ENCODE results near the gene ZSWIM1. TPM values are rescaled to one million over a fixed set of nuclear protein-coding genes. Genes with fewer than 3 reads are reported as not detected.

The ZSWIM1 gene
- total RNA-seq, 1 donor from 2014 or later, result 8.1 TPM

- no peak for ATAC-seq
- intact Hi-C loops (cut with DNase I), result no loop called here
- DNase-seq (ENCODE audit: low spot score), result no peak
Observed at GRCh38 chr20:45882469-45883099, 1.6 kb downstream of the ZSWIM1 start.

GRCh38 chr20:45883100-45883469, 2.1 kb downstream of the ZSWIM1 start:
- ATAC-seq (no peak), DNase-seq (ENCODE audit: low spot score) (no peak)
- intact Hi-C loops (cut with DNase I), result no loop called here

- no peak for DNase-seq (ENCODE audit: low spot score)
- intact Hi-C loops (cut with DNase I), result no loop called here
- no peak for ATAC-seq
Observed at GRCh38 chr20:45886590-45887345, 5.7 kb downstream of the ZSWIM1 start.

- intact Hi-C loops (cut with DNase I), result no loop called here
- ATAC-seq, result no peak
- no peak for DNase-seq (ENCODE audit: low spot score)
Observed at GRCh38 chr20:45887346-45887715, 6.3 kb downstream of the ZSWIM1 start, which contains the start of gene SPATA25. SPATA25 (minus strand) TSS chr20:45887622; CDS start chr20:45887590, 32 bp downstream.

GRCh38 chr20:45888681-45889080, 7.7 kb downstream of the ZSWIM1 start:
- DNase-seq (ENCODE audit: low spot score) (no peak), ATAC-seq (no peak)
- intact Hi-C loops (cut with DNase I), result no loop called here

- DNase-seq (ENCODE audit: low spot score), result peak; percentile 91
- ATAC-seq, result peak; percentile 90
- intact Hi-C loops (cut with DNase I), result loop anchor here (10.0 kb wide), 1 partner anchor 64 kb away; no protein-coding TSS in a partner anchor
Observed at GRCh38 chr20:45890077-45890984, 9.3 kb downstream of the ZSWIM1 start.

- intact Hi-C loops (cut with DNase I), result loop anchor here (10.0 kb wide), 1 partner anchor 64 kb away; no protein-coding TSS in a partner anchor
- ATAC-seq (peak; percentile 93), DNase-seq (ENCODE audit: low spot score) (peak; percentile 97)
Observed at GRCh38 chr20:45890985-45891983, 10.3 kb downstream of the ZSWIM1 start, which contains the start of the genes CTSA and NEURL2. CTSA (plus strand) TSS chr20:45891335; CDS start chr20:45891569, 234 bp downstream. NEURL2 (minus strand) TSS chr20:45891208; CDS start chr20:45890991, 217 bp downstream.

GRCh38 chr20:45892049-45892825, 11.2 kb downstream of the ZSWIM1 start:
- DNase-seq (ENCODE audit: low spot score) (no peak), ATAC-seq (no peak)
- intact Hi-C loops (cut with DNase I), result loop anchor here (10.0 kb wide), 1 partner anchor 63 kb away; no protein-coding TSS in a partner anchor

GRCh38 chr20:45892828-45893500, 11.9 kb downstream of the ZSWIM1 start:
- peak; percentile 64 for DNase-seq (ENCODE audit: low spot score)
- intact Hi-C loops (cut with DNase I), result loop anchor here (10.0 kb wide), 1 partner anchor 62 kb away; no protein-coding TSS in a partner anchor
- ATAC-seq, result no peak

GRCh38 chr20:45893831-45894230, 12.8 kb downstream of the ZSWIM1 start:
- intact Hi-C loops (cut with DNase I), result loop anchor here (10.0 kb wide), 1 partner anchor 61 kb away; no protein-coding TSS in a partner anchor
- DNase-seq (ENCODE audit: low spot score) (no peak), ATAC-seq (no peak)

- DNase-seq (ENCODE audit: low spot score), result no peak
- ATAC-seq, result no peak
- intact Hi-C loops (cut with DNase I), result loop anchor here (10.0 kb wide), 1 partner anchor 60 kb away; no protein-coding TSS in a partner anchor
Observed at GRCh38 chr20:45894797-45895196, 13.8 kb downstream of the ZSWIM1 start.

GRCh38 chr20:45896641-45897161, 15.7 kb downstream of the ZSWIM1 start:
- ATAC-seq, result no peak
- DNase-seq (ENCODE audit: low spot score), result no peak
- intact Hi-C loops (cut with DNase I), result loop anchor here (10.0 kb wide), 1 partner anchor 58 kb away; no protein-coding TSS in a partner anchor

- no peak for DNase-seq (ENCODE audit: low spot score)
- intact Hi-C loops (cut with DNase I), result loop anchor here (10.0 kb wide), 1 partner anchor 58 kb away; no protein-coding TSS in a partner anchor
- ATAC-seq, result no peak
Observed at GRCh38 chr20:45897289-45897688, 16.3 kb downstream of the ZSWIM1 start.

GRCh38 chr20:45897692-45898091, 16.7 kb downstream of the ZSWIM1 start:
- DNase-seq (ENCODE audit: low spot score) (no peak), ATAC-seq (no peak)
- intact Hi-C loops (cut with DNase I), result loop anchor here (10.0 kb wide), 1 partner anchor 57 kb away; no protein-coding TSS in a partner anchor

- intact Hi-C loops (cut with DNase I), result loop anchor here (10.0 kb wide), 1 partner anchor 57 kb away; no protein-coding TSS in a partner anchor
- ATAC-seq (peak; percentile 5), DNase-seq (ENCODE audit: low spot score) (no peak)
Observed at GRCh38 chr20:45898285-45898684, 17.3 kb downstream of the ZSWIM1 start.
